BJ (cell line): Measurements from ENCODE around the gene VTI1A. TPM values are rescaled to one million over a fixed set of nuclear protein-coding genes. Genes with fewer than 3 reads are reported as not detected.

ENCODE experiments used
- CTCF ChIA-PET: fragments of 350-600 bp; formaldehyde crosslinking; extraction: SDS; loops from one replicate; lab custom pipeline; 2021; ENCODE audit warnings: antibody characterized with exemption, inconsistent platforms; lab: Yijun Ruan, JAX
- POLR2A ChIA-PET: fragments of 300-600 bp; sonication (Branson Sonifier 250); formaldehyde crosslinking; extraction: SDS; loops from one replicate; lab custom pipeline; 2021; ENCODE audit warnings: antibody characterized with exemption; lab: Charles Lee
- DNase-seq: peaks from one replicate; pipeline ENCODE4 v3.0.0-alpha.2; 2011; ENCODE audit warnings: low read depth
- H3K27me3 ChIP-seq: 2 replicates; pipeline ENCODE4 v1.6.0; 2011; ENCODE audit warnings: low read length; ENCODE audit not compliant: control insufficient read depth, insufficient read depth
- H3K36me3 ChIP-seq: 2 replicates; pipeline ENCODE4 v1.5.1; 2011; ENCODE audit warnings: low read length; ENCODE audit not compliant: control insufficient read depth, insufficient read depth
- H3K4me3 ChIP-seq: 2 replicates; pipeline ENCODE4 v1.5.1; 2011; ENCODE audit warnings: low read depth, mild to moderate bottlenecking, control low read depth, low read length
- CTCF ChIP-seq: IDR thresholded peaks from 2 replicates; pipeline ENCODE4 v1.5.1; 2011; ENCODE audit warnings: low read depth, mild to moderate bottlenecking, control low read depth, inconsistent platforms, low read length, moderate library complexity; ENCODE audit not compliant: insufficient read depth
- polyA plus RNA-seq: library from polyadenylated mRNA; depleted of rRNA; stranded (reverse); fragments of >200 nt; gene quantifications from 2 replicates; pipeline ENCODE4 v1.2.3, GENCODE V29; 2011

Gene VTI1A
- polyA plus RNA-seq, 1 experiment, result 13.4 TPM

GRCh38 chr10:112675560-112676083 lies 228.6 kb downstream of the VTI1A start:
- H3K36me3 ChIP-seq, result no peaks in the 10 kb centered on the region
- no peaks in the 10 kb centered on the region for H3K27me3 ChIP-seq
- CTCF ChIA-PET, result no interaction called here
- POLR2A ChIA-PET, result no interaction called here
- DNase-seq, result no peak
- no peak for TF ChIP-seq CTCF
- H3K4me3 ChIP-seq, result no peak overlapping the region

- no peak for TF ChIP-seq CTCF
- Histone ChIP-seq H3K36me3 (no peaks in the 10 kb centered on the region), H3K4me3 (no peak overlapping the region), H3K27me3 (no peaks in the 10 kb centered on the region)
- CTCF ChIA-PET, result no interaction called here
- DNase-seq, result no peak
- POLR2A ChIA-PET, result interaction anchor here (0.5 kb wide), 1 partner anchor 590 kb away, joined by 3 read pairs; no protein-coding TSS in a partner anchor
Measured at GRCh38 chr10:112677689-112678088, 230.7 kb downstream of the VTI1A start.

GRCh38 chr10:112678581-112678980 lies 231.6 kb downstream of the VTI1A start:
- H3K4me3 ChIP-seq, result no peak overlapping the region

GRCh38 chr10:112678987-112679386 lies 232.0 kb downstream of the VTI1A start:
- Histone ChIP-seq H3K4me3 (no peak overlapping the region), H3K36me3 (no peaks in the 10 kb centered on the region), H3K27me3 (no peaks in the 10 kb centered on the region)
- DNase-seq, result peak; percentile 47
- ChIA-PET POLR2A (no interaction called here), CTCF (no interaction called here)
- no peak for TF ChIP-seq CTCF

More at GRCh38 chr10:112678581-112678980, 231.6 kb downstream of the VTI1A start:
- Histone ChIP-seq H3K27me3 (no peaks in the 10 kb centered on the region), H3K36me3 (no peaks in the 10 kb centered on the region)
- no peak for DNase-seq
- ChIA-PET CTCF (no interaction called here), POLR2A (no interaction called here)
- no peak for TF ChIP-seq CTCF

- no peak for TF ChIP-seq CTCF
- H3K36me3 ChIP-seq, result no peaks in the 10 kb centered on the region
- H3K27me3 ChIP-seq, result no peaks in the 10 kb centered on the region
- DNase-seq, result no peak
- POLR2A ChIA-PET, result interaction anchor here (0.6 kb wide), 1 partner anchor 82 kb away, joined by 3 read pairs; no protein-coding TSS in a partner anchor
- H3K4me3 ChIP-seq, result no peak overlapping the region
- CTCF ChIA-PET, result no interaction called here
Measured at GRCh38 chr10:112679392-112679791, 232.4 kb downstream of the VTI1A start.
